Large intestine (tissue), 3 donors: ENCODE results near the gene ETV6. TPM values are rescaled to one million over a fixed set of nuclear protein-coding genes. Genes with fewer than 3 reads are reported as not detected.
A peak's percentile ranks its signal among the peaks of the same experiment; 100 is the strongest.

Experiments used
- DNase-seq, 2 donors: peaks; one replicate each; pipeline versions ENCODE4 v3.0.0 to v3.0.0-alpha.2; 2013
- H3K27ac ChIP-seq: one replicate; pipeline ENCODE4 v1.5.1; 2013; ENCODE audit warnings: low read length
- H3K27me3 ChIP-seq: 2 replicates; pipeline ENCODE4 v1.6.1; 2013; ENCODE audit warnings: low read length; ENCODE audit not compliant: control insufficient read depth, insufficient read depth
- H3K36me3 ChIP-seq: 2 replicates; pipeline ENCODE4 v1.6.1; 2013; ENCODE audit warnings: low read length; ENCODE audit not compliant: control insufficient read depth, insufficient read depth
- H3K4me1 ChIP-seq: one replicate; pipeline ENCODE4 v1.6.1; 2013; ENCODE audit warnings: low read length; ENCODE audit not compliant: control insufficient read depth, insufficient read depth
- H3K4me3 ChIP-seq: one replicate; pipeline ENCODE4 v1.5.1; 2013; ENCODE audit warnings: low read length
- H3K9me3 ChIP-seq: one replicate; pipeline ENCODE4 v1.6.1; 2013; ENCODE audit warnings: mild to moderate bottlenecking, low read depth, low read length, moderate library complexity; ENCODE audit not compliant: control insufficient read depth
- WGBS: methylation state at CpG from one replicate; pipeline ENCODE4 v1.1.5; 2013; ENCODE audit warnings: low lambda C conversion rate; ENCODE audit not compliant: insufficient coverage; 5-methylcytosine and 5-hydroxymethylcytosine counted together
- polyA plus RNA-seq: library from polyadenylated mRNA; unstranded; fragments of 120-200 nt; gene quantifications from one replicate; pipeline ENCODE4 v1.2.1, GENCODE V29; 2013

Gene ETV6
- polyA plus RNA-seq, 1 donor, result 14.9 TPM

DNA sequence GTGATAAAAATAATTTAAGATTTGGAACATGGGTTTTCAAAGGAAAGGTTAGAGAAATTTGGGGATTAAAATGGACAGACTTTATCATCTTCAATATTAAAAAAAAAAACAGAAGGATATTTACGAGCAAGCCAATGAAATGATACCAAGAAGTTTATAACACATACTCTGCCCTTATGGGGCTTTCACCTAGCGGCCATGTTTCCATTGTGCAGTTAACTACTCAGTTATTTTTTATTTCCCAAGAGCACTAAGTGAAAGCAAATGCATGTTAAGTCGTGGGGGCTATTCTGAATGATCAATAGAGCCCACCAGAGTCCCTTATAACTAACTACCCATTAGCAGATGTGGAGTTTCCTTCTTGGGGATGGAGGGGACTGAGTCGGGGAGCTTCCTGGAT, 53.9 kb downstream of the ETV6 start:
- 100% methylated on average over 1 of the region's 4 CpGs for WGBS
- peaks cover 21% of the 10 kb centered on the region for H3K4me1 ChIP-seq

DNA sequence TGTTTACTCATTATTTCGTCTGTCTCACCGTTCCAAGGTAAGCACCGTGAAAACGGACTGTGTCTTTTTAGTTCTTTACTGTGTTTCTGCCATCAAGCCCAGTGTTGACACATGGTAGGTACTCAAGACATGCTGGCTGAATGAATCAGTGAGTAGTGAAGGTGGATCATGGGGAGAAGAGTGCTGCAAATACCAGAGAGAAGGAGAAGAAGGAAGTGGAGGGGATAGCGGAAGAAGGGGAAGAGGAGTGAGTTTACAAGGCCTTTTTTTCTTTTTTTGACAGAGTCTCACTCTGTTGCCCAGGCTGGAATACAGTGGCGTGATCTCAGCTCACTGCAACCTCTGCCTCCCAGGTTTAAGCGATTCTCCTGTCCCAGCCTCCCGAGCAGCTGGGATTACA, 54.6 kb downstream of the ETV6 start:
- 93% methylated on average over 2 of the region's 8 CpGs for WGBS
- no peak overlapping the region for H3K4me3 ChIP-seq
- no peaks in the 10 kb centered on the region for H3K9me3 ChIP-seq
- no peaks in the 10 kb centered on the region for H3K36me3 ChIP-seq
- no peak for DNase-seq
- peaks cover 21% of the 10 kb centered on the region for H3K4me1 ChIP-seq
- no peak overlapping the region for H3K27ac ChIP-seq
- H3K27me3 ChIP-seq, result no peaks in the 10 kb centered on the region

More for the DNA sequence above, 53.9 kb downstream of the ETV6 start:
- Histone ChIP-seq H3K36me3 (no peaks in the 10 kb centered on the region), H3K9me3 (no peaks in the 10 kb centered on the region), H3K27ac (no peak overlapping the region), H3K4me3 (no peak overlapping the region), H3K27me3 (no peaks in the 10 kb centered on the region)
- no peak for DNase-seq

DNA sequence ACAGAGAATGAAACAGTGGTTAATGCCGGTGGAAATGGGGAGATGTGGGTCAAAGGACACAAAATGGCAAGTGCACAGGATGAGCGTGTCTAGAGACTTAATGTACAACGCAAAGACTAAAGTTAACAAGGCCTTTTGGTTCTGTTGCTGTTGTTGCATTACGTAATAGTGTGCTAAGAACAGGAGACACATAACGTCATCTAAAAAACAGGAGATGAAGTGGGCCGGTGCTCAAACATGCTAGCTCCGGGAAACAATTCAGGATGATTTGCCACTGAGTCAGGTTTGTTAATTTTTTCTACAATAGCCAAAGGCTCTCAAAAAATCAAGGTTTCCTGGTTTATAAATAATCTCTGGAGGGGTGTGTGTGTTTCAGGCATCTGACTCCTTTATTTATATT, 55.5 kb downstream of the ETV6 start:
- Histone ChIP-seq H3K27ac (no peak overlapping the region), H3K36me3 (no peaks in the 10 kb centered on the region), H3K4me1 (peaks cover 21% of the 10 kb centered on the region), H3K27me3 (no peaks in the 10 kb centered on the region), H3K4me3 (no peak overlapping the region), H3K9me3 (no peaks in the 10 kb centered on the region)
- WGBS, result 92% methylated on average over 2 of the region's 7 CpGs
- DNase-seq, result no peak

- H3K36me3 ChIP-seq, result no peaks in the 10 kb centered on the region
- H3K4me3 ChIP-seq, result no peak overlapping the region
- peak overlapping the region; percentile 1 for H3K27ac ChIP-seq
- H3K9me3 ChIP-seq, result no peaks in the 10 kb centered on the region
- H3K27me3 ChIP-seq, result no peaks in the 10 kb centered on the region
- H3K4me1 ChIP-seq, result peaks cover 21% of the 10 kb centered on the region
- peak in 1 of 2 donors; percentile 49 for DNase-seq
- WGBS, result no CpG with 5 or more reads among the region's 10 CpGs
Measured at GRCh38 chr12:11706509-11707379, 57.3 kb downstream of the ETV6 start.

- H3K36me3 ChIP-seq, result no peaks in the 10 kb centered on the region
- no peak overlapping the region for H3K4me3 ChIP-seq
- H3K9me3 ChIP-seq, result no peaks in the 10 kb centered on the region
- WGBS, result 50% methylated on average over 1 of the region's 7 CpGs
- no peaks in the 10 kb centered on the region for H3K27me3 ChIP-seq
- peaks cover 21% of the 10 kb centered on the region for H3K4me1 ChIP-seq
- H3K27ac ChIP-seq, result no peak overlapping the region
- no peak for DNase-seq
Measured at GRCh38 chr12:11707535-11707934, 58.1 kb downstream of the ETV6 start.

DNA sequence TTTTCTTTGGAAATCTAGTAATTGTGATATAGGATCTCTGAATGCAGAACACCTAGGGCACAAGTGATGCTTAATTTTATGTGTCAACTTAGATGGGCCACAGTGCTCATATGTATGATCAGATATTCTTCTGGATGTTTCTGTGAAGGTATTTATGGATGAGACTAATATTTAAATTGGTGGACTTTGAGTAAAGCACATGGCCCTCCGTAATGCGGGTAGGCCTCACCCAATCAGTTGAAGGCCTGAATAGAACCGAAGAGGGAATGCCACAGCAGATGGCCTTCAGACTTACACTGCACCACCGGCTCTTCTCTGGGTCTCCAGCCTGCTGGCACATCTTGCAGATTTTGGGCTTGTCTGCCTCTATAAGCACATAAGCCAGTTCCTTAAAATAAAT, 60.0 kb downstream of the ETV6 start:
- Histone ChIP-seq H3K36me3 (no peaks in the 10 kb centered on the region), H3K27ac (no peak overlapping the region), H3K9me3 (no peaks in the 10 kb centered on the region), H3K4me1 (peaks cover 21% of the 10 kb centered on the region), H3K4me3 (no peak overlapping the region), H3K27me3 (no peaks in the 10 kb centered on the region)
- no peak for DNase-seq
- no CpG with 5 or more reads among the region's 4 CpGs for WGBS

DNA sequence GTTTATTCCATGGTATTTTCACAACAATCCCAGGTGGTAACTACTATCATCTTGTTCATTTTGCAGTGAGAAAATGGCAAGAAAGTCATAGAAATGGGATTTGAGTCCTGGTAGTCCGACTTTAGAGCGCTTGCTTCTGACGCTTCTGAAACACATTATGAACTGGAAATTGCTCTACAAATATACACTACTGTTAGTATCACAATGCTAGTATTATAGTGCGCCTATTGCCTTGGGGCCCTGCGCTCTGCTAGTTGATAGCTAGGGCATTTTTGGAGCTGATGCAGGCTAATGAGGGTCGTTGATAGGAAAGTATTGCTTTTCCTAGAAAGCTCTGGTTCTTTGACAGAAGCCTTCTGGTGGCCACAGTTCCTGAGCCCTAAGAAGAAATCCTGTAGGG, 61.0 kb downstream of the ETV6 start:
- H3K27ac ChIP-seq, result no peak overlapping the region
- no CpG with 5 or more reads among the region's 6 CpGs for WGBS
- peaks cover 21% of the 10 kb centered on the region for H3K4me1 ChIP-seq
- H3K36me3 ChIP-seq, result no peaks in the 10 kb centered on the region
- no peaks in the 10 kb centered on the region for H3K27me3 ChIP-seq
- DNase-seq, result no peak
- H3K4me3 ChIP-seq, result no peak overlapping the region
- H3K9me3 ChIP-seq, result no peaks in the 10 kb centered on the region

- H3K4me3 ChIP-seq, result no peak overlapping the region
- WGBS, result 100% methylated on average over 2 of the region's 3 CpGs
- H3K9me3 ChIP-seq, result no peaks in the 10 kb centered on the region
- H3K36me3 ChIP-seq, result no peaks in the 10 kb centered on the region
- no peak overlapping the region for H3K27ac ChIP-seq
- H3K27me3 ChIP-seq, result no peaks in the 10 kb centered on the region
- H3K4me1 ChIP-seq, result peaks cover 18% of the 10 kb centered on the region
- DNase-seq, result no peak
Measured at GRCh38 chr12:11710906-11711305, 61.4 kb downstream of the ETV6 start.

DNA sequence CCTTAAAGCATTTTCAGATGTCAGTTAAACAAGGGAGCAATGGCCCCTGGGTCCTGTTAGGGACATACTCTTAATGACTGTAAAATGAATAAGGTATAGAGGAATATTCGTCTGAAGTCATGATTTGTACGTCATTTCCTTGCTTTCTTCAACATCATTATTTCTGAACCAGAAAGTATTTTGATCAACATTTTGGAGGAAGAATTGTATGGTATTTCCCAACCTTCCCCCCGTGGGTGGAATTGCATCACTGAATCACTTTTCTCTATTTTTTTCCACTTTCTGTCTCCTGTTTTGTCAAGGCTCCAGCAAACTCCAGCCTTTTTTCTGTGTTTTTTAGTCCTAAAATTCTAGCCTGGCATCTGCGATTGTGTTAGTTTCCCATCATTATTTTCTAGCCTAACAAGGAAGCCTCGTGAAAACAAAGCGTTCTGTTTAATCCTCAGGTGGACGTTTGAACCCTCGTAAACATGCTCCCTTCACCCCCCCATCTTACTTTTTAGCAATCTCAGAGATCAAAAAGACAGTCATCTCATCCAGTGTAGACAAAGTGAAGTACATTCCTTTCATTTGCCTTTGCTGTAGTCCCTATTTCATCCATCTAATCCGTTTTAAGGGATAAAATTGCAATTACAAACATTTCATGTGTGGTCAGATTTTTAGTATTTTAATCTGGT, 62.3 kb downstream of the ETV6 start:
- DNase-seq, result no peak
- H3K9me3 ChIP-seq, result no peaks in the 10 kb centered on the region
- no peaks in the 10 kb centered on the region for H3K36me3 ChIP-seq
- H3K27me3 ChIP-seq, result no peaks in the 10 kb centered on the region
- no peak overlapping the region for H3K27ac ChIP-seq
- peaks cover 15% of the 10 kb centered on the region for H3K4me1 ChIP-seq
- 100% methylated on average over 2 of the region's 9 CpGs for WGBS
- no peak overlapping the region for H3K4me3 ChIP-seq

GRCh38 chr12:11712491-11712890, 63.0 kb downstream of the ETV6 start:
- no CpG with 5 or more reads among the region's 6 CpGs for WGBS
- Histone ChIP-seq H3K27me3 (no peaks in the 10 kb centered on the region), H3K9me3 (no peaks in the 10 kb centered on the region), H3K4me3 (no peak overlapping the region), H3K27ac (no peak overlapping the region), H3K4me1 (peaks cover 13% of the 10 kb centered on the region), H3K36me3 (no peaks in the 10 kb centered on the region)
- no peak for DNase-seq
